GM19395 (cell line): ENCODE results near the gene FAM72D.
"Not testable (repeated sequence)": the region's sequence is repeated elsewhere in the genome, so short reads cannot be mapped to it uniquely, and the experiment has no call there.

Source experiments
- ATAC-seq: cut with Tn5 transposase; IDR thresholded peaks from one replicate; pipeline ENCODE4 v1.9.1; 2021; ENCODE audit warnings: mild to moderate bottlenecking, moderate library complexity; ENCODE audit not compliant: unreplicated experiment

Gene FAM72D

DNA sequence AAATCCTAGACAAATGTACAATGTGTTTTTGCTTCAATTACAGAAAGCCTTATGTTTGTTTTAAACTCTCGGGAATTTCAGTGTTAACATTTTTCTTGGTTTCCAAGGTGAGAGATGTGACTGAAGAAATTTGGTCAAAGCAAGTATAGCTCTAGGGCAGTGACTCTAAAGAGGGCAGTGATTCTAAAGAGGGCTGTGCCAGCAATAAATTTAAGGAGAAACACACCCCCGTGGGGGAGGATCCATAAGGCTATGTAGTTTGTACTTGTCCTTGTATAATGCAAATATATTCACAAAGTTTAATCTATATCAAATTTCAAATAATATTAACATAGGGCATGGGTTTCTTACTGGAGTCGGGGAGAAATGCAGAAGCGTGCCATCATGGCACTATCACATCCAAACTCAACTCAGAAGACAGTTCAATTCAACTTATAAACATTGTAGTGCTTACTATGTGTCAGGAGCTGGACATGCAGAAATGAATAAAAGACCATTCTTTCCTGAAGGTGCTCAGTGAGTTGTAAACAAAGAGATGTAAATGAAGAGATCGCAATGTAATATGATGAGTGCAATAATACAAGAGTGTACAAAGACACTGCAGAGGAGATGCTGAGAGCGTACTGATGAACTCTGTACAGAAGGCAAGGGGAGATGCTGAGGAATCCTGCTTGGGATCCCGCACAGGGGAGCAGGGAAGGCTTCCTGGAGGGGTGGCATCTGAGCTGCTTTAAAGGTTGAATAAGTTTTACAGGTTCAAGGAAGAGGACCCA lies 13.1 kb upstream of the FAM72D start:
- ATAC-seq: not testable (repeated sequence)

DNA sequence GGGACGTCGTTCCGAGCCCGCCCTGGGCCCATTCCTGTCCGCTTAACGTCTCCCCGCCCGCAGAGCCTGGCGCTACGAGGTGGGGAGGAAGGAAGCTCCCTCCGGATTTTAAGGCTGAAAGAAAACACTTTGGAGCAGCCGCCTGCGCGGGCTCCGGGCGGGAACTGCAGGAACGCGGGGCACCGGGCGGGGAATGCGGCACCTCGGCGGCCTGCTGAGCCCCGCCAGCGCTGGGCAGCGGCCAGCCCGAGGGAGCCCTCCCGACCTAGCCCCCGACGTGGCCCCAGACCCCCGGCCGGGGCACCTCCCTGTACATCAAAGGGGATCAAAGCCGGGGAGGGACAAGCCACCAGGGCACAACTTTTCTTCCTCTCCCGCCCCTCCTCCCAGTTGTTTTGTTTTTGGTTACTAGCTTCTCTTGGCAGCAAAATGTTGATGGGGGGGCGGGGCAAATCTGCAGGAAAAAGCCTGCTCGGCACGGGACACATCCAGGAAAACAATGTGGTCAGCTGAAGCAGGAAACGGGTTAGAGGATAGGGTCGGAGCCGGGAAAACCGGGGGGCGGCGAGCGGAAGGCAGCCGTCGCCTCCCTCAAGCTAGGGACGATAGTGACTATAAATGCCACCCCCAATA lies 2.1 kb upstream of the FAM72D start:
- ATAC-seq: not testable (repeated sequence)

DNA sequence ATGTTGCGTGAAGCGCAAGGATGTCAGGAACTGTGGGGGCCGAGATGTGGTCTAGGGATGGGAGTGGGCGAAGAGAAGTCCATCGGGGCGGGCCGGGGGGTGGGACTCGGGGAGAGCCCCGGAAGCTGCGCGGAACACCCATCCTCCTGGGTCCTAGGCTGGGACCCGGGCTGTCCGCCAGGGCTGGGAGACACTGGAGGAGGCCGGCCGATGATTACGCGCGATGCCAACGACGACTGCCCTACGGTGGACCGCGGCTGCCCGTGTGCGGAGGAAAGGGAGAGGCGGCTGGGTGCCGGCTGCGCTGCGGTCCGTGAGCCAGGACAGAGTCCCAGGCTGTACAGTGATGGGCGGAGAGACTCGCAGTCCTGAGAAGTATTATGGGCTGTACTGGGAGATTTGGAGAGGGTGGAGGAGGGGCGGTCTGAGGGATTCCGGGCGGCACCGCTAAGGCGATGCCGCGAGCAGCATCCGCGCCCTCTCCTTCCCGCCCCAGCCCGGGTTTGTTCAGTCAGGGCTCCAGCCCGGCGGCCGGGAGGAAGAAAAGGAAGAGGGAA lies 1.0 kb upstream of the FAM72D start:
- ATAC-seq: peak; percentile 7

DNA sequence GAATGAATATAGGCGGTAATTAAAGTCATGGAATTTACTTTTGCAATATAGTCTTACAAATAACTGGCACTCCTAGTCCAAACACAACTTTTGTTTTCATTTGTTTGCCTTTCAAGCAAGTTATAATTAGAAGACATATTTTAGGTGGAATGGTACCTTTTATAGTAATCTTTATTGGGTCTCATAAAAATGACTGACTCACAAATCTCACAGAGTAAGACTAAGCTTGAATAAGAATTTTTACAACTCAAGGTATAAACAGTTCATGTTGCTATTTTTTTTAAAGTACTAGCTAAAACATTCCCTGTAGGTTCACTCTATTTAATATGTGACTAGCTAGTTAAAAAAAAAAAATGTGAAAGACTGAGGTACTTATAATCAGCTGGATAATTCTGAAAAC lies 6.0 kb downstream of the FAM72D start:
- not testable (repeated sequence) for ATAC-seq

DNA sequence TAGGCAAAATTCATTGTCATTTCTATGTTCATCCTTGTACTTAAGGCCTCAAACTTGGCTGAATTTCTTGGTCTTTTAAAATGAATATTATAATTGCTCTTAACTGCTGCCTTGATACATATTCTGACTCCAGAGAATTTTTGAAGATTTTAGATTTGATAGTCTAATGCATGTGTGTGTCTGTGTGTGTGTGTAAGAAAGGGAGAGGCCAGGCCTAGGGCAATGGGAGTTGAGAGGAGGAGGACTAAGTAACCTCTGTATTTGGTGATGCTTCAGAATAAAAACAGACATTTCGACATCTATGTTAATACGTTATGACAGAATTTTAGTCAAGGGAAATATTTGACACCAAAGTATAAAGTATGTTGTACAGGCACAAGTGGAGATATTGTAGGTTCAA lies 7.5 kb downstream of the FAM72D start:
- ATAC-seq: not testable (repeated sequence)

DNA sequence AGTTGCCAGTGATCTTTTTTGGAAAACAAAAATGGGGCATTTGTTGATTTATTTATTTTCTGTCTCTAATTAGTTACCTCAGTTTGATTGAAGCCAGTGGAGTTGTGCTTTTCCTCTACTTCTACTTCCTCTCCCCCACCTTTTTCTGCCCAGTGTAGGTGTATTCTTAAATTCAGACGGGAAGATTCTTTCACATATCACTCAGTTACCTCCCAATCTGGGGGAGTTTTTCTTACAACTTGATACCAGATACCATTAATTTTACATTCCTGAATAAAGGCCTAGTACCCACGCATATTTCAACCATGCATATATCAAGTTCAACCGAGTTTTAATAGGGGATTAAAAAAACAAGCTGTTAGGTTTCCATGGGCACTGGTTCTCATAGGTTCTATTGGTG lies 15.9 kb downstream of the FAM72D start:
- not testable (repeated sequence) for ATAC-seq

DNA sequence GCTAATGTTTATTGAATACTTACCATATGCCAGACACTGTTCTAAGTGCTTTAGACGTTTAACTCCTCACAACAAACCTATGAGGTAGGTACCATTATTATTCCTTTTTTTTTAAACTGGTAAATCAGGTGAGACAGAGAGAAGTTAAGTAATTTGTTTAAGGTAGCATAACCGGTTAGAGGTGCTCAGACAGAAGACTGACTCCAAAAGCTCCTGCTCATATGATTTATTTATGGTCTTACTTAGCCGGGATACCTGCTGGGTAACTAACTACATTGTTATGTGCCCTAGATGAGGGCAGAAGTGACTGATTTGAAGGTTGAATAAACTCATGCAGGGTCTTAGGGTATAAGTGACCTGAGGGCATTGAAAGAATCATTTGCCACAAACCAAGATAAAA lies 16.9 kb downstream of the FAM72D start:
- ATAC-seq: not testable (repeated sequence)

DNA sequence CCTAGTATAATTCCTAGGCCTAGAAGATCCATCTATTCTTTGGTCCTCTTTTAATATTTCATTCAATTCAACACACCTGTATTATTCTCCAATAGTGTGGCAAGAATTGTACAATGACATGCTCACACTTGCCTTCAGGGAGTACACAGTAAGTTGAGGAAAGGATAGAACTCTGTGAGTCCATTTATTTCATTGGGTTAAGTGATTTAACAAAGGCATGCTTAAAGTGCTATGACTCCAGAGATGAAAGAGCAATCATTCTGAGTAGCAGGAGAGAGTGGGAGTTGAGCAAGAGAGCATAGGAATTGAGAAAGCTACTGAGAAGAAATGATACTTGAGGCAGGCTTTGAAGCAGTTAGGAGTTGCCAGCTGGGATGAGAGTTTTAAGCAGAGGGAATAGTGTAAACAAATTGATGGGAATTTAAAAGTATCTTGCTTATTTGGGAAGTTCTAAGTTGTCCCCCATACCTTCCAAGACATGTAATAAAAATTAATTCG lies 18.8 kb downstream of the FAM72D start:
- not testable (repeated sequence) for ATAC-seq

DNA sequence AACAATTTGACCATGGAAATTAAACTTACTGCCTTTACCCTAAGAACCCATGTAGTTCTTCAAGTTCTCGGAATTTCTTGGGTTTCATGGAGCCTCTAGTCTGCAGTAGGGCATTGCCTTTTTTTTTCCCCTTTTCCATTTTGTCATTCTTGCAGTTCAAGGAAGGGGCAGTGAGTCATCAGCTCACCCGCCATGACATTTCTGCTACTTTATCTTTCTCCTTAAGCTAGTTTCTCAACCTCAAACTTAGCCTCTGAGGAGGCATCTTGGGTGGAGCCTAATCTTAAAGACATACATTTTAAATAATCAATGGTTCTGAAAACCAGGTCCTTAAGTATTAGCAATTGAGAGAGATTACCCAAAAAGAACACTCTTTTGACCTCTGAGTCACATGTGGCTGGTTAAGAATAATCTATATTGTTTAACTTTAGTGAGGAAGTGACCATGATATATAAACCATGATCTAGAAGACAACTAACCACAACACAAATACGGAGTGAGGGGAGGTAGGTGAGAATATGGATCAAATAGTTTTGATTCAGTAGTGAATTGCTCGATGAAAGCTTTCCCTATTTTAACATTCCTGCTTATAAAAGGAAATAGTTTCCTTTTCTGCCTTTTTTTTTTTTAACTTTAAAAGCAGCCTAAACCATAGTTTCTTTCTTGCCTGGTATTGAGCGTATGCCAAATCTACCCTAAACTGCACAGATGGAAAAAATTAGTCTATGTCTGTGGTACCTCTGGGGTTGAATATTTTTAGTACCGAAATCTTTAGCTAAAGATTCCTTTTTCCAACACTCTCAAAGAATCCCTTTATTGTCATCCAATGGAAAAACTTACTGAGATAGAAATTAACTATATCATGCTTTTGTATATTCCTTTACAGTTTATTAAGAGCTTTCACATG lies 20.1 kb downstream of the FAM72D start:
- not testable (repeated sequence) for ATAC-seq

DNA sequence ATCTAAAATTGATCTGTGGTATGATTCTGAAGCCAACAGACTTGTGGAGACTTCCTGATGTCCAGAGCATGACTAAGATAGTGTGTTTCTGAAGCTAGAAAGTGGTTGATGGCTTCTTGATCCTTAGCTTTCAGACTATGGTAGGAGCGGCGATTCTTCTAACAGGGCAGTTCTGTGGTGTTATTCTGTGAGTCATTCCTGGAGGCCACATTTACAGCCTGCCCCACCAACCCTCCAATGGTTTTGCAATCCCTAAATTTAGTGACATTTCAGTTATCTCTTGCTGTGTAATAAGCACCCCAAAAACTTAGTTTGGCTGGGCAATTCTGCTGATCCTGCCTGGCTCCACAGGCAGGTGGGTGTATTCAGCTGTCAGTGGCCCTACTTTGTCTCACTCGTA lies 24.1 kb downstream of the FAM72D start:
- ATAC-seq: not testable (repeated sequence)

DNA sequence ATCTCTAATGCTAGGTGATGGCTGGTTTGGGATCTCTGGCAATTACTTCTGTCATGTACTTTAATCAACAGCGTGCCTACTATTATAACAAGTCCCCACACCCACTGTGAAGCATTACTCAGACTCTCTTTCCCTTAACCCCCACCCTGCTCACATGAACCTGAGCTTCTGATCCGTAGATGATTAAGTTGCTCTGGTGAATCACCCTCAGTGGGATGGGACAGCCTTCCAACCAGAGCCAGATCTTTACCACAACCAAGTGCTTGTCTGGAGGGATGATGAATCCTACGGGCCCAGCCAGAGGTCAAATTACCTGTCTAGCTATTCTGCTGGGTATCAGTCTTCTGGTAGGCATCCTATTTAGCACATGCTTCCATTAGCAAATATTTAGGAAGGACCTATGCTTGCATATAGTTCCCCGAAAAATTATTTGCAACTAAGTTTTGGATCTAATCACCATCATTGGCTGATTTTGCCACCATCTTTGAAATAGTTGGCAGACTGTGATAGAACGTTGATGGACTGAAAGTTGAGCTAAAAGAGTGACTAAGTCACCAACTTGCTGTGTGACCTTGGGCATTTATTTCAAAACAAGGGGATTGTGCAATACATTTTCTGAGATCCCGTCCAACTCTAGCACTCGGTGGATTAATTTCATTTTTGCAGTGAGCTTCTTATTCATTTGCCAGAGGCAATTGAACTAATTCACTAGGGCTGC lies 26.7 kb downstream of the FAM72D start:
- ATAC-seq: not testable (repeated sequence)

DNA sequence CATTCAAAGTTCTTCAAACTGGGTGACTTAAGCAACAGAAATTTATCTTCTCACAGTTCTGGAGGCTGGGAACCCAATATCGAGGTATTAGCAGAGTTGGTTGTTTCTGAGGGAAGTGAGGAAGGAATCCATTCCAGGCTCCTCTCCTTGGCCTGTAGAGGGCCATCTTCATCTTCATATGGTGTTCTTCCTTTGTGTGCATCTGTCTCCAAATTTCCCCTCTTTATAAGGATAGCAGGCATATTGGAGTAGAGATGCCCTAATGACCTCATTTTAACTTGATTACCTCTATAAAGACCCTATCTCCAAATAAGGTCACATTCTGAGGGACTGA lies 27.3 kb downstream of the FAM72D start:
- ATAC-seq: not testable (repeated sequence)

DNA sequence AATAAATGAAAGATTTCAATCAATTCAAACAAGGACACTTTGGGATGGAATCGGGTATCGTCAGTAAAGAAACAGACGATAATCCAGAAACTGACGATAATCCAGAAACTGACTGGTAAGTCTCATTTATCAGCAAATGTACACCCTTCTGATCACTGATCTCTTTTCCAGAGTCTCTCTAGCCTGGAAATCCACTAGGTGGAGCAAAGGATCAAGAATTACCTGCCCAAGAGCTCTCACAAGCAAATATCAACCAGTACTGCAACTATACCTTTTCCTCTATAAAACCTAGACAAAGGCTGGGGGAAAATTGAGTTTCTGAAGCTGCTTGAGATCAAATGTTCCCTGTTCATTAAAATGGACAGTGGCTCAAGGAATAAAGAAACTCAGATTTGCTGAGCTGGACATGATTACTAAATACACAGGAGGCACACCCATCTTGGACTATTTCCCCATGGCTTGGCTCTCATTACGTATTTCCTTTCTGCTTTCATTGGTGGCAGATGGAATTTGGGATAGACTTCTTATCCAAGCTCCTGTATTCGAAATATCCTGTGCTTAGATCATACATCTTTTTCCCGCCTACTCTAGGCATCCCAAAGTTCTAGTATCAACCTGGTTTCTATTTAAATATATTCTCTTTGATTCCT lies 28.3 kb downstream of the FAM72D start:
- not testable (repeated sequence) for ATAC-seq

DNA sequence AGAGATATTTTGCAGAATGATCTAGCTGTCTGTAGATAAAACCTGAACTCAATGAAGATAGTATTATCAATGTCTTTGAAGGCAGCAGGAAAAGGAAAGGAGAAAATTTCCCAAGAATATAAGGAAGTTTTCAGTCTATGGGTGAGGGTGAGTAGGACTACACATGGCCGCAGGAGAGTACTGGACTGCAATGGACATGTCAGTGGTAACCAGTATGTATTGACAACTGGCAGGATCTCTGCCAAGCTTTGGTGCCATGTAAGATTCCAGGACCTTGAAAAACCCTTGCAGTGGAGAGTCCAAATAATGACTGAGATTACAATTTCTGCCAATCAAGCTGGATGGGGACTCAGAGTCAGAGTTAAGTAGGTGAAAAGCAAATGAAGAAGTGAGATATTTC lies 29.3 kb downstream of the FAM72D start:
- ATAC-seq: not testable (repeated sequence)

DNA sequence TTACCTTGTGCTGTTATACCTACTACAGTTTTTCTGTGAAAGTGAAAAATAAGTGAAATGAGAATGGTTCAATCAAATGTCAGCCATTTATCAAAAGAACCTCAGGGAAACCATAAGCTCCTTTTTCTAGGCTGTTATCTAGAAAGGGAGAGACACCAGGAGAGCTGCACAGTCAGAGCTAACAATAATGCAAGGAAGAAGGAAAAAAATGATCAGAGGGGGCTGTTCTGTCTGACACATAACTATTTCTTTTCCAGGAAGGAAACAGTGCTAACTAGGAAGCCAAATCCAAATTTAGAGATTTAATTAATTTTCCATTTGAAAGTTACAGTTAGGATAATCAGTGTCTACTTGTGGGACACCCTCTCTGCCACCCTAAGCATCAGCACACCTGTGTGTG lies 31.4 kb downstream of the FAM72D start:
- ATAC-seq: not testable (repeated sequence)

DNA sequence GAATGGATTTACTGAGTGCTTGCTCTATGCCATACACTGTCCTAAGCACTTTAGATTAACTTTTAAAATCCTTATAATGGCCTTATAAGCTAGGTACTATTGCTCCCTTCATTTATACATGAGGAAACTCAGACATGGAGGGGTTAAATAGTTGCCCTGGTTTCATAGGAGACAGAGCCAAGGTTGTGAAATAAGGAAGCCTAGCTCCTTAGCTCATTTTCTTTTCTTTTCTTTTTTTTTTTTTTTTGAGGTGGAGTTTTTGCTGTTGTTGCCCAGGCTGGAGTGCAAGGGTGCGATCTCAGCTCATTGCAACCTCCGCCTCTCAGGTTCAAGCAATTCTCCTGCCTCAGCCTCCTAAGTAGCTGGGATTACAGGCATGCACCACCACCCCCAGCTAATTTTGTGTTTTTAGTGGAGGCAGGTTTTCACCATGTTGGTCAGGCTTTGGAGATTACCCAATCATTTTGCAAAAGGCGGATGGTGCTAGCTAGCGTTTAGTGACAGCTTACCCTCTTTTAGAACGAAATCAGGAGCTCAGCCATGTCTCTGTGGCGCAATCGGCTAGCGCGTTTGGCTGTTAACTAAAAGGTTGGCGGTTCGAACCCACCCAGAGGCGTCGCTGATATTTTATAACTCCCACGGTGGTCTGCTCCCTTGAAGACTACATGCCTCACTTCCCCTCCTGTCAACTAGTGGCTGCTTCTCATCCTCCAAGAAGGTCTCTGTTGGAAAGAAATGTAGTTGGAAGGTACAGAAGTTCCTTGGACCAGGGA lies 33.1 kb downstream of the FAM72D start:
- ATAC-seq: not testable (repeated sequence)

DNA sequence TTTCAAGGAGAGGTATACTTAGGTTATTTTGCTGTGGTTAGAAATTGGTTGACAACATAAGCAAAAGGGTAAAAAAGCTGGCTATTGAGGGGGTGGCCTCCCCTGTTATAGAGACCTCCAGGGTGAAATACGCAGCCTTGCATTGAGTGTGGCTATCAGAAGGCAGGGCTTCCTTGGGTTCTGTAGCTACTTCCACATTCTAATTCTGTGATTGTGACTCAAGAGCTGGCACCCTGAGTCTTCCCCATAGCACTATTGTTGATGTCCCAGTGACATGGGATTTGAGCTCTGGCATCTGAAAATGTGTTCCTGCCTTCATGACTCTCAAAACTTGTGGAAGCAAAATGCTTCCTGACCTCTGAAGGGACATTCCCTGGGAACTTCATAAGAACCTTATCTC lies 38.7 kb downstream of the FAM72D start:
- ATAC-seq: not testable (repeated sequence)

DNA sequence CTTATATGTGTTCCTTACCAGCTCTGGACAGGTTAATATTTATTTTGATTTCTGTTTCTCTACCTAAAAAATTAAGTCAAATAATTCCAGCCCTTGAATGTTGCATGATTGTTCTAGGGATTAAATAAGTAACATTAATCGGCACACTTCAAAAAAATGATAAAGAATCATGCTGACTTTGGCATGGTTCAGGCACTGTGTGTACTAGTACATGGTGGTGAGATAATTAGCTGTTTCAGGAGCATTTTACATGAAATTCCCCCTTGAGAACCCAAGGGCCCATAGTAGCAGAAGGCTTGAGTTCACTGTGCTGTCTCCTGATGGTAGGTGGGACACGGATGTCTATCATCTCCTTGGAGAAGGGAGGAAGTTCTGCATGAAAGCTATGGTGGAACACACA lies 44.8 kb downstream of the FAM72D start:
- ATAC-seq: not testable (repeated sequence)
